Heart left ventricle (tissue), 13 donors: ENCODE data around the gene DYTN.

ENCODE experiments used
- POLR2A ChIP-seq, 2 donors: fragments of 450-650 bp; IDR thresholded peaks; one replicate each; pipeline ENCODE4 v1.6.1; 2017; ENCODE audit warnings: antibody characterized with exemption in 2 of 2, mild to moderate bottlenecking in 2 of 2, moderate library complexity in 2 of 2
- TF ChIP-seq, protein P1 (sequence below), 12 donors: fragments of 200-600 bp; sonication (generic) in 4 of 12; IDR thresholded peaks; one replicate each; pipeline versions ENCODE4 v1.5.0 to v1.8.0; 2018 to 2022; ENCODE audit warnings: antibody characterized with exemption in 12 of 12, mild to moderate bottlenecking in 5 of 12
- donor health status: ischemic (EF 13 %, LVEDD 7.1; RV severe dilation, severe dysfunction).
- donor health status: DM: no; HTN: yes; CAD: no.
- donor health status: DM: no; HTN: no; CAD: no.
- donor health status: ischemic (EF 25% LVEDD 6.9; RV normal size, moderate dysfunction).
- donor health status: ischemic (EF 25% LVEDD 5.7; RV mildly dilated, moderate dysfunction).
- donor health status: ischemic (EF 35%, LVEDD 5.7; RV mildly dilated, moderate dysfunction).
- donor health status: nonischemic (EF 11% LVEDD 7.7; RV severe dilation, severe dysfunction).
- donor health status: DM: yes; HTN: yes; CAD: no.
- donor health status: PGD.
- donor health status: ischemic (EF 29% LVEDD 5.4; RV normal size, mild dysfunction).
- donor health status: nonischemic (EF 23%, LVEDD 6.1; RV moderate dilation, normal function).

DNA sequence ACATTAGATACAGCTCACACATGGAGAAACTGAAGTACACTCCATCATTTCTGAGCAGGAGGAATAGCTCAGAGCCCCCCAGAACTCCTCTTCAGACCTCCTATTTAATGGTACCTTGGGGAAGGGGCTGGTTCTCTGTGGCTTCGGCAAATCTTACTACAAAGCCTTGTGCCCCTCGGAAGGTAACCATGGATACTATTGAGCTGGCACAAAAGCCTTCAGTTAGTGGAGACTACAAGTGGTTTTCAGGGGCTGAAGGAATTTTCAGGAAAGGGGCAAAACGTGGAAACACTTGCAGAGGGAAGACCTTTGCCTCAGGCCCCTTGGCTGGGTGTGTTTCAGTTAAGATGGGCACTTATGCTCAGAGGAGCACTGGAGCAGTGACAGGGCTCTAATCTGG lies 77.0 kb downstream of the DYTN start:
- TF ChIP-seq, protein P1, sequence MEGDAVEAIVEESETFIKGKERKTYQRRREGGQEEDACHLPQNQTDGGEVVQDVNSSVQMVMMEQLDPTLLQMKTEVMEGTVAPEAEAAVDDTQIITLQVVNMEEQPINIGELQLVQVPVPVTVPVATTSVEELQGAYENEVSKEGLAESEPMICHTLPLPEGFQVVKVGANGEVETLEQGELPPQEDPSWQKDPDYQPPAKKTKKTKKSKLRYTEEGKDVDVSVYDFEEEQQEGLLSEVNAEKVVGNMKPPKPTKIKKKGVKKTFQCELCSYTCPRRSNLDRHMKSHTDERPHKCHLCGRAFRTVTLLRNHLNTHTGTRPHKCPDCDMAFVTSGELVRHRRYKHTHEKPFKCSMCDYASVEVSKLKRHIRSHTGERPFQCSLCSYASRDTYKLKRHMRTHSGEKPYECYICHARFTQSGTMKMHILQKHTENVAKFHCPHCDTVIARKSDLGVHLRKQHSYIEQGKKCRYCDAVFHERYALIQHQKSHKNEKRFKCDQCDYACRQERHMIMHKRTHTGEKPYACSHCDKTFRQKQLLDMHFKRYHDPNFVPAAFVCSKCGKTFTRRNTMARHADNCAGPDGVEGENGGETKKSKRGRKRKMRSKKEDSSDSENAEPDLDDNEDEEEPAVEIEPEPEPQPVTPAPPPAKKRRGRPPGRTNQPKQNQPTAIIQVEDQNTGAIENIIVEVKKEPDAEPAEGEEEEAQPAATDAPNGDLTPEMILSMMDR (IDR thresholded peaks at IDR 0.05) = no peak
- no peak for TF ChIP-seq POLR2A (IDR thresholded peaks at IDR 0.05)
